Trophoblast cell (in vitro differentiated cells and primary cell): ENCODE measurements around the gene CCL7.

Source experiments
- DNase-seq, 2 donors: peaks; one replicate each; pipeline ENCODE4 v3.0.0-alpha.2; 2016
- H2AFZ ChIP-seq: 2 replicates; pipeline ENCODE4 v1.6.1; 2013; ENCODE audit warnings: low read length, moderate library complexity, mild to moderate bottlenecking; ENCODE audit not compliant: insufficient read depth, poor library complexity
- H2AK5ac ChIP-seq: 2 replicates; pipeline ENCODE4 v1.6.1; 2013; ENCODE audit warnings: mild to moderate bottlenecking, low read length
- H2BK120ac ChIP-seq: 2 replicates; pipeline ENCODE4 v1.6.1; 2013; ENCODE audit warnings: low read length, mild to moderate bottlenecking, moderate library complexity; ENCODE audit not compliant: insufficient read depth, poor library complexity
- H2BK12ac ChIP-seq: 2 replicates; pipeline ENCODE4 v1.6.1; 2013; ENCODE audit warnings: mild to moderate bottlenecking, low read length, moderate library complexity
- H2BK5ac ChIP-seq: 2 replicates; pipeline ENCODE4 v1.6.1; 2013; ENCODE audit warnings: low read length, low read depth, moderate library complexity, mild to moderate bottlenecking; ENCODE audit not compliant: poor library complexity
- H3K14ac ChIP-seq: 2 replicates; pipeline ENCODE4 v1.6.1; 2013; ENCODE audit warnings: mild to moderate bottlenecking, low read length
- H3K18ac ChIP-seq: 2 replicates; pipeline ENCODE4 v1.6.1; 2013; ENCODE audit warnings: mild to moderate bottlenecking, low read length
- H3K23ac ChIP-seq: 2 replicates; pipeline ENCODE4 v1.6.1; 2013; ENCODE audit warnings: low read length
- H3K27ac ChIP-seq: 2 replicates; pipeline ENCODE4 v1.5.1; 2013; ENCODE audit warnings: low read depth, mild to moderate bottlenecking, inconsistent platforms, low read length, moderate library complexity
- H3K27me3 ChIP-seq: 2 replicates; pipeline ENCODE4 v1.6.1; 2013; ENCODE audit warnings: inconsistent platforms, mild to moderate bottlenecking, low read length, moderate library complexity; ENCODE audit not compliant: insufficient read depth
- H3K36me3 ChIP-seq, 2 experiments: 1 replicate in 1 of 2; 2 replicates in 1 of 2; pipeline ENCODE4 v1.6.1; 2013; ENCODE audit warnings: low read length in 2 of 2, mild to moderate bottlenecking in 2 of 2, moderate library complexity in 1 of 2; ENCODE audit not compliant: insufficient read depth in 2 of 2, control insufficient read depth in 1 of 2
- H3K4ac ChIP-seq: 2 replicates; pipeline ENCODE4 v1.6.1; 2013; ENCODE audit warnings: low read depth, mild to moderate bottlenecking, low read length, moderate library complexity
- H3K4me1 ChIP-seq, 2 experiments: 1 replicate in 1 of 2; 2 replicates in 1 of 2; pipeline ENCODE4 v1.6.1; 2013; ENCODE audit warnings: low read length in 2 of 2, mild to moderate bottlenecking in 2 of 2, moderate library complexity in 1 of 2; ENCODE audit not compliant: insufficient read depth in 2 of 2, control insufficient read depth in 1 of 2
- H3K4me2 ChIP-seq: 2 replicates; pipeline ENCODE4 v1.6.1; 2013; ENCODE audit warnings: inconsistent platforms, mild to moderate bottlenecking, low read length, moderate library complexity
- H3K4me3 ChIP-seq: 2 replicates; pipeline ENCODE4 v1.5.1; 2013; ENCODE audit warnings: mild to moderate bottlenecking, low read depth, low read length, inconsistent platforms
- H3K79me1 ChIP-seq: one replicate; pipeline ENCODE4 v1.6.1; 2013; ENCODE audit warnings: low read length
- H3K79me2 ChIP-seq: 2 replicates; pipeline ENCODE4 v1.6.1; 2013; ENCODE audit warnings: low read length, mild to moderate bottlenecking; ENCODE audit not compliant: control insufficient read depth, insufficient read depth, poor library complexity
- H3K9ac ChIP-seq: 2 replicates; pipeline ENCODE4 v1.6.1; 2013; ENCODE audit warnings: mild to moderate bottlenecking, low read length
- H3K9me3 ChIP-seq: 2 replicates; pipeline ENCODE4 v1.6.1; 2013; ENCODE audit warnings: low read depth, mild to moderate bottlenecking, control low read depth, inconsistent platforms, low read length; ENCODE audit not compliant: insufficient read depth
- H4K12ac ChIP-seq: 2 replicates; pipeline ENCODE4 v1.6.1; 2013; ENCODE audit warnings: low read depth, mild to moderate bottlenecking, low read length, moderate library complexity
- H4K8ac ChIP-seq: 2 replicates; pipeline ENCODE4 v1.6.1; 2013; ENCODE audit warnings: low read depth, mild to moderate bottlenecking, low read length, moderate library complexity
- H4K91ac ChIP-seq: one replicate; pipeline ENCODE4 v1.6.1; 2013; ENCODE audit warnings: low read depth, mild to moderate bottlenecking, low read length, moderate library complexity
- WGBS: extraction: QIAGEN DNeasy Blood & Tissue Kit; methylation state at CpG from one replicate; pipeline ENCODE4 v1.1.7; 2013; ENCODE audit warnings: missing lambda C conversion rate; ENCODE audit not compliant: insufficient read length, insufficient coverage; ENCODE audit errors: extremely low coverage; 5-methylcytosine and 5-hydroxymethylcytosine counted together

Gene CCL7

GRCh38 chr17:34291721-34292348, 21.8 kb downstream of the CCL7 start:
- Histone ChIP-seq H4K12ac (no peak overlapping the region), H4K8ac (no peak overlapping the region), H3K14ac (no peak overlapping the region), H3K27ac (no peak overlapping the region), H3K79me1 (no peaks in the 10 kb centered on the region), H3K36me3 (no peaks in the 10 kb centered on the region), H3K9me3 (peaks cover 2% of the 10 kb centered on the region), H2BK120ac (no peak overlapping the region), H3K4ac (no peak overlapping the region), H2BK12ac (no peak overlapping the region), H3K9ac (no peak overlapping the region), H4K91ac (no peak overlapping the region), H3K23ac (no peak overlapping the region), H3K4me3 (no peak overlapping the region), H3K4me1 (no peaks in the 10 kb centered on the region), H3K4me2 (no peak overlapping the region), H3K18ac (no peak overlapping the region), H3K27me3 (no peaks in the 10 kb centered on the region), H2AFZ (no peak overlapping the region), H2BK5ac (no peak overlapping the region), H3K79me2 (no peaks in the 10 kb centered on the region), H2AK5ac (no peak overlapping the region)
- DNase-seq = peak; percentile 52 to 67
- no CpG with 5 or more reads among the region's 6 CpGs for WGBS

- Histone ChIP-seq H3K4ac (no peak overlapping the region), H2AFZ (no peak overlapping the region), H3K27me3 (no peaks in the 10 kb centered on the region), H3K4me1 (peaks cover 4 to 6% of the 10 kb centered on the region in 2 experiments), H4K12ac (no peak overlapping the region), H2AK5ac (no peak overlapping the region), H4K91ac (no peak overlapping the region), H3K27ac (no peak overlapping the region), H3K14ac (no peak overlapping the region), H3K18ac (no peak overlapping the region), H2BK5ac (no peak overlapping the region), H3K9me3 (no peaks in the 10 kb centered on the region), H4K8ac (no peak overlapping the region), H2BK120ac (no peak overlapping the region), H2BK12ac (no peak overlapping the region), H3K9ac (no peak overlapping the region), H3K36me3 (no peaks in the 10 kb centered on the region), H3K79me2 (no peaks in the 10 kb centered on the region), H3K79me1 (peaks cover 1% of the 10 kb centered on the region), H3K4me3 (no peak overlapping the region), H3K4me2 (no peak overlapping the region), H3K23ac (no peak overlapping the region)
- DNase-seq = no peak
- no CpG with 5 or more reads among the region's 2 CpGs for WGBS
These were observed 29.0 kb downstream of the CCL7 start for GRCh38 chr17:34299027-34299426.

DNA sequence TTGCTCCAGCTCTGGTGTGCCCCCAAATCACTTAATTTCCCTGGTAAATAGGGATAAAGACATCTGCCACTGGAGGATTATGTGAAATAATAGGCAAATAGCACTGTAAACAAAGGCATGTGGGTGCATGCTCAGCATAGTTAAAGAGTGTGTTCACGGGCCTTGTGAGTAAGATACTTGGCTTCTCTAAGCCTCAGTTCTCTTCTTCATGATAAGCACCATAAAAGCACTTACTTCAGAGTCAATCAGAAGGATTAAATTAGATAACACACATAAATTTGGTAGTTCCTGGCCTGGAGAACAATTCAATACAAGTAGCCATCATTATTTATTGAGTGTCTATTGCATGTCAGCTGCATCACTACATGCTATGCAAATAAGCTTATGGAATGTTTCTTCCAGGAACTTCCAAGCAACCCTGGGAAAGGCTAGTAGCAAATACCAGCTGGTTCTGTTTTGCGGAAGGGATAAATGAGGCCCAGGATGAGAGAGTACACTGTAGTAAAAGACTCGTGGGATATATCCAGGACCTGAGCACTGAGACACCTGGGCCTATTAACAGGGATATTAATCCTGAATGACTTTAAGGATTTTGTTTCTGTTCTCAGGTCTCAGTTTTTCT, 30.0 kb downstream of the CCL7 start:
- Histone ChIP-seq H3K14ac (no peak overlapping the region), H3K27me3 (no peaks in the 10 kb centered on the region), H2BK120ac (no peak overlapping the region), H2BK12ac (no peak overlapping the region), H4K8ac (no peak overlapping the region), H3K36me3 (no peaks in the 10 kb centered on the region), H3K23ac (no peak overlapping the region), H2AK5ac (no peak overlapping the region), H2AFZ (no peak overlapping the region), H3K9ac (no peak overlapping the region), H3K79me2 (no peaks in the 10 kb centered on the region), H4K12ac (no peak overlapping the region), H4K91ac (no peak overlapping the region), H3K4me3 (no peak overlapping the region), H3K4me1 (peaks cover 4 to 6% of the 10 kb centered on the region in 2 experiments), H3K9me3 (no peaks in the 10 kb centered on the region), H3K4me2 (no peak overlapping the region), H3K27ac (peak overlapping the region; percentile 33), H3K18ac (no peak overlapping the region), H3K79me1 (peaks cover 1% of the 10 kb centered on the region), H3K4ac (no peak overlapping the region), H2BK5ac (no peak overlapping the region)
- peak; percentile 56 to 75 for DNase-seq
- WGBS = no CpG with 5 or more reads among the region's 3 CpGs

- no peak overlapping the region for H3K23ac ChIP-seq
- H4K12ac ChIP-seq = no peak overlapping the region
- no peak overlapping the region for H4K91ac ChIP-seq
- peaks cover 4 to 6% of the 10 kb centered on the region in 2 experiments for H3K4me1 ChIP-seq
- no peaks in the 10 kb centered on the region for H3K27me3 ChIP-seq
- no peak overlapping the region for H4K8ac ChIP-seq
- H3K14ac ChIP-seq = no peak overlapping the region
- H2BK5ac ChIP-seq = no peak overlapping the region
- H3K9ac ChIP-seq = no peak overlapping the region
- no peak overlapping the region for H3K4me2 ChIP-seq
- H3K27ac ChIP-seq = peak overlapping the region; percentile 30
- H2BK120ac ChIP-seq = no peak overlapping the region
- no peak overlapping the region for H2AK5ac ChIP-seq
- peaks cover 1% of the 10 kb centered on the region for H3K79me1 ChIP-seq
- no peaks in the 10 kb centered on the region for H3K79me2 ChIP-seq
- H2AFZ ChIP-seq = no peak overlapping the region
- no peaks in the 10 kb centered on the region for H3K9me3 ChIP-seq
- H3K18ac ChIP-seq = no peak overlapping the region
- H3K36me3 ChIP-seq = no peaks in the 10 kb centered on the region
- no CpG with 5 or more reads among the region's 3 CpGs for WGBS
- no peak overlapping the region for H3K4ac ChIP-seq
- H2BK12ac ChIP-seq = no peak overlapping the region
- peak; percentile 49 to 71 for DNase-seq
- H3K4me3 ChIP-seq = no peak overlapping the region
These were observed 30.8 kb downstream of the CCL7 start for GRCh38 chr17:34300652-34301370.
